Measurements from ENCODE around the gene NLRP7. TPM values are rescaled to one million over a fixed set of nuclear protein-coding genes. Genes with fewer than 3 reads are reported as not detected.

The NLRP7 gene
- total RNA-seq, 1 donor, result not detected

DNA sequence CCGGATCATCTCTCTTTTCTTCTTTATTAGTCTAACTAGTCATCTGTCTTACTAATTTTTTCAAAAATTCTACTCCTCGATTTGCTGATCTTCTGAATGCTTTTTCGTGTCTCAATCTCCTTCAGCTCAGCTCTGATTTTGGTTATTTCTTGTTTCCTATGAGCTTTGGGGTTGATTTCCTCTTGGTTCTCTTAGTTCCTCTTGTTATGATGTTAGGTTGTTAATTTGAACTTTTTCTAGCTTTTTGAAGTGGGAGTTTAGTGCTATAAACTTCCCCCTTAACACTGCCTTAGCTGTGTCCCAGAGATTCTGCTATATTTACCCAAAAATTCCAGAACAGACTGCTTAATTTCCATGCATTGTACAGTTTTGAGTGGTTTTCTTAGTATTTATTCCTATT lies 69.9 kb downstream of the NLRP7 start:
- H3K27me3 ChIP-seq (ENCODE audit: insufficient read depth, low read length), result no peaks in the 10 kb centered on the region
- H3K4me1 ChIP-seq (ENCODE audit: insufficient read depth, low read length), result no peaks in the 10 kb centered on the region
- H4K20me1 ChIP-seq (ENCODE audit: insufficient read depth, low read length), result no peaks in the 10 kb centered on the region
- TF ChIP-seq, protein P1, sequence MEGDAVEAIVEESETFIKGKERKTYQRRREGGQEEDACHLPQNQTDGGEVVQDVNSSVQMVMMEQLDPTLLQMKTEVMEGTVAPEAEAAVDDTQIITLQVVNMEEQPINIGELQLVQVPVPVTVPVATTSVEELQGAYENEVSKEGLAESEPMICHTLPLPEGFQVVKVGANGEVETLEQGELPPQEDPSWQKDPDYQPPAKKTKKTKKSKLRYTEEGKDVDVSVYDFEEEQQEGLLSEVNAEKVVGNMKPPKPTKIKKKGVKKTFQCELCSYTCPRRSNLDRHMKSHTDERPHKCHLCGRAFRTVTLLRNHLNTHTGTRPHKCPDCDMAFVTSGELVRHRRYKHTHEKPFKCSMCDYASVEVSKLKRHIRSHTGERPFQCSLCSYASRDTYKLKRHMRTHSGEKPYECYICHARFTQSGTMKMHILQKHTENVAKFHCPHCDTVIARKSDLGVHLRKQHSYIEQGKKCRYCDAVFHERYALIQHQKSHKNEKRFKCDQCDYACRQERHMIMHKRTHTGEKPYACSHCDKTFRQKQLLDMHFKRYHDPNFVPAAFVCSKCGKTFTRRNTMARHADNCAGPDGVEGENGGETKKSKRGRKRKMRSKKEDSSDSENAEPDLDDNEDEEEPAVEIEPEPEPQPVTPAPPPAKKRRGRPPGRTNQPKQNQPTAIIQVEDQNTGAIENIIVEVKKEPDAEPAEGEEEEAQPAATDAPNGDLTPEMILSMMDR (IDR thresholded peaks at IDR 0.05; ENCODE audit: extremely low read depth, low read depth, low read length), result no peak
- H3K79me2 ChIP-seq (ENCODE audit: insufficient read depth, low read length), result no peaks in the 10 kb centered on the region
- no peak overlapping the region for H2AFZ ChIP-seq (ENCODE audit: low read length)
- no peaks in the 10 kb centered on the region for H3K9me3 ChIP-seq (ENCODE audit: low read depth, low read length)
- no peak overlapping the region for H3K27ac ChIP-seq (ENCODE audit: low read depth, low read length)
- no peaks in the 10 kb centered on the region for H3K36me3 ChIP-seq (ENCODE audit: insufficient read depth, low read length)
- H3K4me2 ChIP-seq (ENCODE audit: insufficient read depth, low read length), result no peak overlapping the region
- no peak overlapping the region for H3K4me3 ChIP-seq (ENCODE audit: insufficient read depth, low read length)
- no peak for DNase-seq (ENCODE audit: insufficient read length, low spot score, missing footprints)

DNA sequence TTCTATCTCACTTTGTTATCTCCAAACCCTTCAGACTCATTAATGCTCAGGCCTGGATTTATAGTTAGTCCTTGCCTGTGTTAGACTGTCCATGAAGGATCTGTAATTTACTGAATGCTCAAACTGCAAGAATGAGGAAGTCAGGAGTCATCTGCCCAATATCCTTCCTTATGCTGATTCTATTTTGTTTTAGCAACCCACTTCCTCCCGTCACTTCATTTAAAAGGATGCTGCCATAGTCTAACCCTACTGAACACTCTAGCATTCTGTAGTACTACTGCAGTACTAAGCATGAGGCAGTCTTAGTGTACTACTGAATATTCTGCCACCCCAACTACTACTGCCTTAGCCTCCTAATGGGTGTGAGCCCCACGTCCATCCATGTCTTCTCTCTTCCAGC lies 71.8 kb downstream of the NLRP7 start:
- H4K20me1 ChIP-seq (ENCODE audit: insufficient read depth, low read length), result no peaks in the 10 kb centered on the region
- peak; percentile 2 for DNase-seq (ENCODE audit: insufficient read length, low spot score, missing footprints)
- TF ChIP-seq, protein P1 (IDR thresholded peaks at IDR 0.05; ENCODE audit: extremely low read depth, low read depth, low read length), result no peak
- H3K4me2 ChIP-seq (ENCODE audit: insufficient read depth, low read length), result no peak overlapping the region
- H3K4me1 ChIP-seq (ENCODE audit: insufficient read depth, low read length), result no peaks in the 10 kb centered on the region
- H3K27ac ChIP-seq (ENCODE audit: low read depth, low read length), result no peak overlapping the region
- H3K36me3 ChIP-seq (ENCODE audit: insufficient read depth, low read length), result no peaks in the 10 kb centered on the region
- no peak overlapping the region for H3K4me3 ChIP-seq (ENCODE audit: insufficient read depth, low read length)
- H2AFZ ChIP-seq (ENCODE audit: low read length), result no peak overlapping the region
- no peaks in the 10 kb centered on the region for H3K79me2 ChIP-seq (ENCODE audit: insufficient read depth, low read length)
- H3K27me3 ChIP-seq (ENCODE audit: insufficient read depth, low read length), result no peaks in the 10 kb centered on the region
- H3K9me3 ChIP-seq (ENCODE audit: low read depth, low read length), result no peaks in the 10 kb centered on the region

DNA sequence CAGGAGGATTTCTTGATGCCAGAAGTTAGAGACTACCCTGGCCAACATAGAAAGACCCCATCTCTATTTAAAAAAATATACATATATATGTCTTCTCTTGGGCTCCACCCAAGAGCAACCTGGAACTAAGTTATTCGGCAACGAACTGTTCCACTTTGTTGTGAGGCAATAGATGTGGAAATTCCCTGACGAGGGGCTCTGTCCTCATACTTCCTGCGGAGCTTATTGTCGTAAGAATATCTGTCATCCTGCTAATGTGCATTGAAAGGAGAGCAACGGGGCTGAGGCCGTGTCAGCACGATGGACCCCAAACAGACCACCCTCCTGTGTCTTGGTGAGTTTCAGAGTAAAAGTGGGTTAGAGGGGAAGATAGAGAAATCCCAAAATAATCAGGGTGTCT lies 73.3 kb downstream of the NLRP7 start, which contains the start of gene FCAR:
FCAR (plus strand) TSS at position 246 of the 400 bp plus-strand sequence; CDS start at position 301, 55 bp downstream.
- TF ChIP-seq, protein P1 (IDR thresholded peaks at IDR 0.05; ENCODE audit: extremely low read depth, low read depth, low read length), result no peak
- Histone ChIP-seq H3K4me1 (ENCODE audit: insufficient read depth, low read length) (no peaks in the 10 kb centered on the region), H3K27me3 (ENCODE audit: insufficient read depth, low read length) (no peaks in the 10 kb centered on the region), H3K79me2 (ENCODE audit: insufficient read depth, low read length) (no peaks in the 10 kb centered on the region), H3K4me2 (ENCODE audit: insufficient read depth, low read length) (no peak within 1 kb of the TSS), H3K4me3 (ENCODE audit: insufficient read depth, low read length) (no peak within 1 kb of the TSS), H3K36me3 (ENCODE audit: insufficient read depth, low read length) (no peaks in the 10 kb centered on the region), H4K20me1 (ENCODE audit: insufficient read depth, low read length) (no peaks in the 10 kb centered on the region), H3K27ac (ENCODE audit: low read depth, low read length) (no peak within 1 kb of the TSS), H2AFZ (ENCODE audit: low read length) (no peak within 1 kb of the TSS), H3K9me3 (ENCODE audit: low read depth, low read length) (no peaks in the 10 kb centered on the region)
- DNase-seq (ENCODE audit: insufficient read length, low spot score, missing footprints), result no peak

Small RNA genes within 50 kb of the gene (small RNA-seq; reads per million reads assigned to genes)
- gene AC011476.8, result not detected

Other genes starting within 250 kb of the NLRP7 start
- gene KIR3DL3, start 223.1 kb downstream of the NLRP7 start, total RNA-seq, result not detected in 2 replicates
- not detected in 2 replicates for gene KIR2DL3, start 209.0 kb downstream of the NLRP7 start, total RNA-seq
- gene KIR2DL1, start 177.7 kb downstream of the NLRP7 start, total RNA-seq, result not detected in 2 replicates
- not detected in 2 replicates for gene KIR2DL4, start 143.9 kb downstream of the NLRP7 start, total RNA-seq
- gene KIR3DL1, start 131.1 kb downstream of the NLRP7 start, total RNA-seq, result not detected in 2 replicates
- gene KIR2DS4, start 114.9 kb downstream of the NLRP7 start, total RNA-seq, result not detected in 2 replicates
- gene KIR3DL2, start 97.1 kb downstream of the NLRP7 start, total RNA-seq, result not detected in 2 replicates
- gene FCAR, start 73.3 kb downstream of the NLRP7 start, total RNA-seq, result not detected in 2 replicates
- 0.36 and 0.59 TPM in 2 replicates for gene NCR1, start 41.4 kb downstream of the NLRP7 start, total RNA-seq
- gene NLRP2, start 18.8 kb upstream of the NLRP7 start, total RNA-seq, result 0.36 and 3.2 TPM in 2 replicates
- not detected in 2 replicates for gene GP6, start 90.7 kb upstream of the NLRP7 start, total RNA-seq
- 9.7 and 12.7 TPM in 2 replicates for gene RDH13, start 115.6 kb upstream of the NLRP7 start, total RNA-seq
- gene EPS8L1, start 128.3 kb upstream of the NLRP7 start, total RNA-seq, result 0.29 and 1.1 TPM in 2 replicates
- gene PPP1R12C, start 170.1 kb upstream of the NLRP7 start, total RNA-seq, result 49.2 and 55.0 TPM in 2 replicates
- gene TNNT1, start 201.7 kb upstream of the NLRP7 start, total RNA-seq, result 0.29 TPM in 1 of 2 replicates, not detected in the other
- gene TNNI3, start 210.2 kb upstream of the NLRP7 start, total RNA-seq, result not detected in 2 replicates
- gene DNAAF3, start 219.1 kb upstream of the NLRP7 start, total RNA-seq, result 0.59 and 0.72 TPM in 2 replicates
- not detected in 2 replicates for gene SYT5, start 232.8 kb upstream of the NLRP7 start, total RNA-seq